A549 (cell line): Measurements from ENCODE around the gene FAM228B. TPM values are rescaled to one million over a fixed set of nuclear protein-coding genes. Genes with fewer than 3 reads are reported as not detected.

ENCODE experiments used
- ATAC-seq, 2 experiments: fragments of 200-7000 bp in 1 of 2; fragments of >200 bp in 1 of 2; cut with Nextera tagmentation in 1 of 2; cut with Tn5 transposase in 1 of 2; 3 replicates each; pipeline versions ENCODE4 v1.8.0 to v1.9.1; 2018 to 2020; ENCODE audit warnings: mild to moderate bottlenecking in 1 of 2, moderate library complexity in 1 of 2
- CTCF ChIA-PET: fragments of 300-600 bp; sonication (Branson Sonifier 250); formaldehyde crosslinking; extraction: SDS; loops from one replicate; lab custom pipeline; 2021; ENCODE audit warnings: antibody characterized with exemption, inconsistent platforms; lab: Yijun Ruan, JAX
- POLR2A ChIA-PET: fragments of 350-600 bp; formaldehyde crosslinking; extraction: SDS; loops from one replicate; lab custom pipeline; 2021; ENCODE audit warnings: antibody characterized with exemption, inconsistent platforms; lab: Yijun Ruan, JAX
- DNase-seq, 2 experiments: peaks; one replicate each; pipeline versions ENCODE4 v3.0.0 to v3.0.0-alpha.2; 2011 to 2016; ENCODE audit warnings: low read depth in 1 of 2, low spot score in 1 of 2
- FAIRE-seq: peaks from 2 replicates; lab custom pipeline; 2011; peaks lifted over from hg19 to GRCh38; lab: Jason Lieb, UNC
- H3K27ac ChIP-seq, 2 experiments: fragments of >200 bp; sonication (Bioruptor Twin); formaldehyde crosslinking; 3 replicates each; pipeline ENCODE4 v1.5.1; 2016 to 2017
- H3K4me1 ChIP-seq: fragments of >200 bp; sonication (Bioruptor Twin); formaldehyde crosslinking; 3 replicates; pipeline ENCODE4 v1.6.1; 2016
- H3K4me2 ChIP-seq: fragments of >200 bp; sonication (Bioruptor Twin); formaldehyde crosslinking; 3 replicates; pipeline ENCODE4 v1.6.1; 2016
- H3K4me3 ChIP-seq: fragments of >200 bp; sonication (Bioruptor Twin); formaldehyde crosslinking; 3 replicates; pipeline ENCODE4 v1.5.1; 2016
- H3K9me3 ChIP-seq: fragments of >200 bp; sonication (Bioruptor Twin); formaldehyde crosslinking; 3 replicates; pipeline ENCODE4 v1.6.1; 2016
- CEBPB ChIP-seq, 2 experiments: fragments of >200 bp in 1 of 2; sonication (Bioruptor Twin) in 1 of 2; formaldehyde crosslinking in 1 of 2; IDR thresholded peaks; 2 replicates each; pipeline ENCODE4 v1.6.1; 2012 to 2016
- EP300 ChIP-seq, 2 experiments: fragments of >200 bp; sonication (Bioruptor Twin); formaldehyde crosslinking; IDR thresholded peaks; 2 replicates in 1 of 2; 3 replicates in 1 of 2; pipeline ENCODE4 v1.6.1; 2016 to 2017
- HDAC2 ChIP-seq: fragments of 200-600 bp; sonication (generic); IDR thresholded peaks from 2 replicates; pipeline ENCODE4 v1.6.1; 2016
- JUNB ChIP-seq: fragments of >200 bp; sonication (Bioruptor Twin); formaldehyde crosslinking; IDR thresholded peaks from 2 replicates; pipeline ENCODE4 v1.6.1; 2016
- KDM1A ChIP-seq: fragments of 200-600 bp; sonication (generic); IDR thresholded peaks from 2 replicates; pipeline ENCODE4 v1.6.1; 2016; ENCODE audit warnings: low read depth, mild to moderate bottlenecking
- PHF8 ChIP-seq: fragments of 200-600 bp; sonication (generic); IDR thresholded peaks from 2 replicates; pipeline ENCODE4 v1.6.1; 2016; ENCODE audit warnings: low read depth, mild to moderate bottlenecking, antibody characterized with exemption, moderate library complexity, borderline replicate concordance
- RAD21 ChIP-seq, 2 experiments: fragments of >200 bp in 1 of 2; sonication (Bioruptor Twin) in 1 of 2; formaldehyde crosslinking in 1 of 2; IDR thresholded peaks in 1 of 2; conservative IDR thresholded peaks in 1 of 2; 2 replicates in 1 of 2; 3 replicates in 1 of 2; pipeline ENCODE4 v1.6.1; 2012 to 2018; ENCODE audit warnings: inconsistent platforms in 1 of 2
- RARB ChIP-seq: fragments of 250-450 bp; sonication (Bioruptor Pico); IDR thresholded peaks from 2 replicates; pipeline ENCODE4 v1.8.0; 2021; ENCODE audit warnings: mild to moderate bottlenecking, moderate library complexity
- RCOR1 ChIP-seq: fragments of 150-350 bp; IDR thresholded peaks from 2 replicates; pipeline ENCODE4 v1.6.1; 2014; ENCODE audit warnings: antibody characterized with exemption, low read length, low read depth
- RNF2 ChIP-seq: fragments of 200-600 bp; sonication (generic); IDR thresholded peaks from 2 replicates; pipeline ENCODE4 v1.6.1; 2016; ENCODE audit warnings: low read depth, mild to moderate bottlenecking, antibody characterized with exemption, moderate library complexity, borderline replicate concordance
- TFCP2L1 ChIP-seq: fragments of 250-450 bp; sonication (Bioruptor Pico); IDR thresholded peaks from 2 replicates; pipeline ENCODE4 v1.5.0; 2021; ENCODE audit warnings: mild to moderate bottlenecking
- WGBS: methylation state at CpG from one replicate; pipeline ENCODE4 v1.1.6; 2017; ENCODE audit errors: missing lambda C conversion rate; 5-methylcytosine and 5-hydroxymethylcytosine counted together
- polyA plus RNA-seq, 4 experiments: library from polyadenylated mRNA; depleted of rRNA in 3 of 4; stranded (reverse); fragments of >200 nt; fragmentation: RNase III in 1 of 4; extraction: RNeasy Plus Mini Kit Qiagen cat#74134 plus additional on column Dnase treatment in 1 of 4; gene quantifications; 2 replicates in 3 of 4; 3 replicates in 1 of 4; pipeline ENCODE4 v1.2.3, GENCODE V29; 2011 to 2017
- TF ChIP-seq, protein P1 (sequence below): fragments of 150-350 bp; IDR thresholded peaks from 2 replicates; pipeline ENCODE4 v1.6.1; 2014; ENCODE audit warnings: low read depth, mild to moderate bottlenecking, low read length

Gene FAM228B
- polyA plus RNA-seq, 2 of the 4 experiments (the other 2 are of a cell fraction), result 3.8 to 7.6 TPM

DNA sequence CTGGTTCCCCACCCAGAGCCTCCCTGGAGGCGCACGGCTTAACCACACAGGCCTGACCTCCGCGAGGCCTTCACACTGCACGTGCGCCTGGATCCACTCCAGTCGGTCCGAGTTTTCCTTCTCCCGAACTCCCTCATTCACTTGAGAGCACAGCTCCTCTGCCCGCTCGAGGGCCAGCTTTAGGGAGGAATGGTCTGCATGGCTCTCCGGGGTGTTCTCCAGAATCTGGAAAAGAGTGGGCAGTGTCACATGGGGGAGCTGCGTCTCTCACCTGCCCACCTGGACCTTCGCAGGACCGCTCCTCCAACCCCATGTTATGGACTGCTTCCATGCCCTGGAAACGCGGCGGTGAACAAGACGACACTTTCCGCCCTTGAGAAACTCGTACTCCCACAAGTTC is 87.5 kb downstream of the FAM228B start:
- no peak for FAIRE-seq
- no peaks in the 10 kb centered on the region for H3K9me3 ChIP-seq
- DNase-seq, result no peak
- no peak for TF ChIP-seq PHF8
- no peak for TF ChIP-seq RAD21 (conservative IDR thresholded peaks at IDR 0.05 in 1 of 2, IDR thresholded peaks at IDR 0.05 in 1 of 2)
- TF ChIP-seq TFCP2L1, result no peak
- TF ChIP-seq, all 56 proteins: peak for 0
- ChIA-PET CTCF (no interaction called here), POLR2A (no interaction called here)
- no peak overlapping the region for H3K27ac ChIP-seq
- no peaks in the 10 kb centered on the region for H3K4me1 ChIP-seq
- no peak; a peak in 1 of 6 replicates for ATAC-seq
- 94% methylated on average over 21 of the region's 21 CpGs for WGBS
- no peak overlapping the region for H3K4me2 ChIP-seq
- no peak overlapping the region for H3K4me3 ChIP-seq

DNA sequence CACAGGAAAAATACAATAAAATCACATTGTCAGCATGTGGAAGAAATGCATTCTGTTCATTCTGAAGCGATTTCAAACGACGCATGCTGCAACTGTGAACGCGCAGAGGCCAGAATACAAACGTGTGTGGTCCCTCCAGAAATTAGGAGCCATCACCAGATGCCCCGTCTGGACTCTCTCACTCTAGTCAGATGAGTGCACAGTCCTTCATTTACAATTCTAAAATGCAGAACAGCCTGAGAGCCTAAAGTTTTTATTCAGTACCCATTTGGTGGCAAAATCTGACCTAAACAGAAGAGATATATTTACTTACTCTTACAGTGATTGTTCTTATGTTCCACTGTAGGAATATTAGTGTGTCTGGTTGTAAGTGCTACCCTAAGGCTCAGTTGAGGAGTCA is 88.1 kb downstream of the FAM228B start:
- no peaks in the 10 kb centered on the region for H3K4me1 ChIP-seq
- POLR2A ChIA-PET, result no interaction called here
- ATAC-seq, result no peak
- TF ChIP-seq RNF2, result no peak
- TF ChIP-seq RARB (CRISPR knock-in tag), result no peak
- TF ChIP-seq JUNB, result no peak
- TF ChIP-seq RCOR1, result no peak
- TF ChIP-seq, protein P1, sequence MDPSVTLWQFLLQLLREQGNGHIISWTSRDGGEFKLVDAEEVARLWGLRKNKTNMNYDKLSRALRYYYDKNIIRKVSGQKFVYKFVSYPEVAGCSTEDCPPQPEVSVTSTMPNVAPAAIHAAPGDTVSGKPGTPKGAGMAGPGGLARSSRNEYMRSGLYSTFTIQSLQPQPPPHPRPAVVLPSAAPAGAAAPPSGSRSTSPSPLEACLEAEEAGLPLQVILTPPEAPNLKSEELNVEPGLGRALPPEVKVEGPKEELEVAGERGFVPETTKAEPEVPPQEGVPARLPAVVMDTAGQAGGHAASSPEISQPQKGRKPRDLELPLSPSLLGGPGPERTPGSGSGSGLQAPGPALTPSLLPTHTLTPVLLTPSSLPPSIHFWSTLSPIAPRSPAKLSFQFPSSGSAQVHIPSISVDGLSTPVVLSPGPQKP, result no peak
- no peak for TF ChIP-seq HDAC2
- TF ChIP-seq KDM1A, result no peak
- TF ChIP-seq, all 56 proteins: peak for 0
- Histone ChIP-seq H3K4me2 (no peak overlapping the region), H3K27ac (no peak overlapping the region), H3K4me3 (no peak overlapping the region), H3K9me3 (no peaks in the 10 kb centered on the region)
- WGBS, result 81% methylated on average over 7 of the region's 7 CpGs
- DNase-seq (no peak), FAIRE-seq (no peak)
- CTCF ChIA-PET, result interaction anchor here (0.6 kb wide), 1 partner anchor 8 kb away, joined by 3 read pairs; no protein-coding TSS in a partner anchor

DNA sequence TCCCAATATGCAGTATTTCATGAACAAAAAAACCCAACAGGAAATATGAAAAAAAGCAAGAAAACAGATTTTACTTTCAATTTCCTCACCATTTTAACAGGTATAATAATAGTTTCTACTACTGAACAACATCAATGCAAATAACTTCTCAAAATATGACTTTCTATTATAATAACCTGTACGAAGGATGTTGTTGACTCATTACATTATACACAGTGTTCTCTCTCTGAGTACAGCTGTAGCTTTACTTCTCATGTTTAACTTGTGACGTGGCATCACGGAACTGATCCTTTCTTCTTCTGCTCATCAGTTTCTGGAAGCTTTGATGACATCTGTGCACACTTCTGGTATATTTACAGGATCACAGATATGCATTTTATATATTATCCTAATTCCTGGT is 91.6 kb downstream of the FAM228B start:
- POLR2A ChIA-PET, result no interaction called here
- Histone ChIP-seq H3K27ac (no peak overlapping the region), H3K4me2 (no peak overlapping the region), H3K9me3 (no peaks in the 10 kb centered on the region), H3K4me3 (no peak overlapping the region), H3K4me1 (no peaks in the 10 kb centered on the region)
- no peak for FAIRE-seq
- ATAC-seq, result no peak
- TF ChIP-seq RNF2, result no peak
- TF ChIP-seq CEBPB (IDR thresholded peaks at IDR 0.05), result no peak
- no peak for TF ChIP-seq EP300 (IDR thresholded peaks at IDR 0.05)
- no peak for TF ChIP-seq TFCP2L1
- CTCF ChIA-PET, result interaction anchor here (1.0 to 1.3 kb wide), 2 partner anchors 56 to 176 kb away, joined by 3 to 4 read pairs; no protein-coding TSS in a partner anchor
- no peak for DNase-seq
- 88% methylated on average over 3 of the region's 3 CpGs for WGBS

Other genes with a start within 250 kb of the FAM228B start
- gene ATAD2B, start 196.3 kb upstream of the FAM228B start, polyA plus RNA-seq (2011; rRNA removed), result 8.7 and 13.1 TPM in 2 replicates
- gene ATAD2B, start 196.3 kb upstream of the FAM228B start, polyA plus RNA-seq (2017; fragmentation: RNase III; extraction: RNeasy Plus Mini Kit Qiagen cat#74134 plus additional on column Dnase treatment), result 5.4 TPM in 3 replicates
- 18.3 and 25.4 TPM in 2 replicates for gene UBXN2A, start 183.0 kb upstream of the FAM228B start, polyA plus RNA-seq (2011; rRNA removed)
- gene UBXN2A, start 183.0 kb upstream of the FAM228B start, polyA plus RNA-seq (2017; fragmentation: RNase III; extraction: RNeasy Plus Mini Kit Qiagen cat#74134 plus additional on column Dnase treatment), result 13.7 to 15.6 TPM (median 15.5 TPM) in 3 replicates
- gene MFSD2B, start 113.4 kb upstream of the FAM228B start, polyA plus RNA-seq (2011; rRNA removed), result 0.09 and 0.15 TPM in 2 replicates
- gene MFSD2B, start 113.4 kb upstream of the FAM228B start, polyA plus RNA-seq (2017; fragmentation: RNase III; extraction: RNeasy Plus Mini Kit Qiagen cat#74134 plus additional on column Dnase treatment), result 0.17 to 0.36 TPM (median 0.25 TPM) in 3 replicates
- 20.8 and 30.1 TPM in 2 replicates for gene WDCP, start 76.1 kb upstream of the FAM228B start, polyA plus RNA-seq (2011; rRNA removed)
- gene WDCP, start 76.1 kb upstream of the FAM228B start, polyA plus RNA-seq (2017; fragmentation: RNase III; extraction: RNeasy Plus Mini Kit Qiagen cat#74134 plus additional on column Dnase treatment), result 12.1 to 12.9 TPM (median 12.7 TPM) in 3 replicates
- 16.1 and 23.4 TPM in 2 replicates for gene FKBP1B, start 73.7 kb upstream of the FAM228B start, polyA plus RNA-seq (2011; rRNA removed)
- gene FKBP1B, start 73.7 kb upstream of the FAM228B start, polyA plus RNA-seq (2017; fragmentation: RNase III; extraction: RNeasy Plus Mini Kit Qiagen cat#74134 plus additional on column Dnase treatment), result 8.5 to 9.1 TPM (median 8.9 TPM) in 3 replicates
- gene SF3B6, start 47.1 kb upstream of the FAM228B start, polyA plus RNA-seq (2011; rRNA removed), result 296 and 315 TPM in 2 replicates
- 244 to 276 TPM (median 260 TPM) in 3 replicates for gene SF3B6, start 47.1 kb upstream of the FAM228B start, polyA plus RNA-seq (2017; fragmentation: RNase III; extraction: RNeasy Plus Mini Kit Qiagen cat#74134 plus additional on column Dnase treatment)
- 93.7 and 99.1 TPM in 2 replicates for gene TP53I3, start 38.6 kb upstream of the FAM228B start, polyA plus RNA-seq (2011; rRNA removed)
- 173 to 183 TPM (median 173 TPM) in 3 replicates for gene TP53I3, start 38.6 kb upstream of the FAM228B start, polyA plus RNA-seq (2017; fragmentation: RNase III; extraction: RNeasy Plus Mini Kit Qiagen cat#74134 plus additional on column Dnase treatment)
- 2.0 and 2.3 TPM in 2 replicates for gene PFN4, start 135 bp upstream of the FAM228B start, polyA plus RNA-seq (2011; rRNA removed)
- gene PFN4, start 135 bp upstream of the FAM228B start, polyA plus RNA-seq (2017; fragmentation: RNase III; extraction: RNeasy Plus Mini Kit Qiagen cat#74134 plus additional on column Dnase treatment), result 1.2 to 1.6 TPM (median 1.6 TPM) in 3 replicates
- gene FAM228A, start 51.6 kb downstream of the FAM228B start, polyA plus RNA-seq (2011; rRNA removed), result 0.13 TPM in 1 of 2 replicates, not detected in the other
- gene FAM228A, start 51.6 kb downstream of the FAM228B start, polyA plus RNA-seq (2017; fragmentation: RNase III; extraction: RNeasy Plus Mini Kit Qiagen cat#74134 plus additional on column Dnase treatment), result not detected in 3 replicates
- 45.2 and 48.3 TPM in 2 replicates for gene ITSN2, start 237.1 kb downstream of the FAM228B start, polyA plus RNA-seq (2011; rRNA removed)
- 19.4 to 21.4 TPM (median 19.8 TPM) in 3 replicates for gene ITSN2, start 237.1 kb downstream of the FAM228B start, polyA plus RNA-seq (2017; fragmentation: RNase III; extraction: RNeasy Plus Mini Kit Qiagen cat#74134 plus additional on column Dnase treatment)